WTC11 (cell line): ENCODE measurements around the gene GPR137B. TPM values are rescaled to one million over a fixed set of nuclear protein-coding genes. Genes with fewer than 3 reads are reported as not detected.

ENCODE experiments used
- ATAC-seq: fragments of 200-7000 bp; cut with Tn5 transposase; 2 replicates; pipeline ENCODE4 v1.10.0; 2021; ENCODE audit warnings: mild to moderate bottlenecking, moderate library complexity
- CTCF ChIA-PET: fragments of 300-600 bp; sonication (Branson Sonifier 250); formaldehyde crosslinking; loops from one replicate; lab custom pipeline; 2021; ENCODE audit warnings: antibody characterized with exemption; lab: Charles Lee
- POLR2A ChIA-PET: fragments of 350-600 bp; sonication (Branson Sonifier 250); formaldehyde crosslinking; loops from one replicate; lab custom pipeline; 2021; ENCODE audit warnings: antibody characterized with exemption; lab: Charles Lee
- DNase-seq: peaks from one replicate; pipeline ENCODE4 v3.0.0; 2021; ENCODE audit warnings: low spot score
- H3K27ac Mint-ChIP-seq: 2 replicates; pipeline ENCODE4 v1.8.0; 2021; ENCODE audit warnings: mixed read lengths
- H3K27me3 Mint-ChIP-seq: 2 replicates; pipeline ENCODE4 v1.8.0; 2021; ENCODE audit warnings: low read depth, mild to moderate bottlenecking, moderate library complexity, mixed read lengths
- H3K36me3 Mint-ChIP-seq: 2 replicates; pipeline ENCODE4 v1.8.0; 2021; ENCODE audit warnings: mixed read lengths
- H3K4me1 Mint-ChIP-seq: 2 replicates; pipeline ENCODE4 v1.8.0; 2022; ENCODE audit warnings: mixed read lengths
- H3K4me3 Mint-ChIP-seq: 2 replicates; pipeline ENCODE4 v1.8.0; 2021; ENCODE audit warnings: mild to moderate bottlenecking, moderate library complexity, mixed read lengths
- H3K9me3 Mint-ChIP-seq: 2 replicates; pipeline ENCODE4 v1.8.0; 2021; ENCODE audit warnings: mixed read lengths
- AFF4 ChIP-seq: sonication (generic); formaldehyde crosslinking; IDR thresholded peaks from 2 replicates; pipeline ENCODE4 v1.8.1; 2023; ENCODE audit warnings: mild to moderate bottlenecking, missing genetic modification reagents, borderline replicate concordance
- AR ChIP-seq: fragments of 250-450 bp; sonication (Bioruptor Pico); IDR thresholded peaks from 2 replicates; pipeline ENCODE4 v1.9.0; 2021; ENCODE audit warnings: mild to moderate bottlenecking
- FOXP4 ChIP-seq: sonication (generic); formaldehyde crosslinking; IDR thresholded peaks from 2 replicates; pipeline ENCODE4 v1.8.0; 2022; ENCODE audit warnings: mild to moderate bottlenecking, missing genetic modification reagents
- GTF2I ChIP-seq: fragments of 250-450 bp; sonication (Bioruptor Pico); conservative IDR thresholded peaks from 2 replicates; pipeline ENCODE4 v1.4.0; 2021; ENCODE audit warnings: mild to moderate bottlenecking
- NFYB ChIP-seq: sonication (generic); formaldehyde crosslinking; conservative IDR thresholded peaks from 2 replicates; pipeline ENCODE4 v1.8.0; 2022; ENCODE audit warnings: low read depth, missing genetic modification reagents
- NR1H2 ChIP-seq: sonication (generic); formaldehyde crosslinking; IDR thresholded peaks from 2 replicates; pipeline ENCODE4 v1.9.0; 2021; ENCODE audit warnings: mild to moderate bottlenecking, moderate library complexity, missing genetic modification reagents
- ZNF219 ChIP-seq: sonication (generic); formaldehyde crosslinking; IDR thresholded peaks from 2 replicates; pipeline ENCODE4 v1.8.0; 2023; ENCODE audit warnings: missing genetic modification reagents, mild to moderate bottlenecking, borderline replicate concordance
- total RNA-seq: library from RNA; stranded (reverse); gene quantifications from 3 replicates; pipeline ENCODE4 v1.2.3, GENCODE V29; 2021
- TF ChIP-seq, protein P1 (sequence below): fragments of 250-450 bp; sonication (Bioruptor Pico); IDR thresholded peaks from 2 replicates; pipeline ENCODE4 v2.1.2; 2022; ENCODE audit warnings: mild to moderate bottlenecking, moderate library complexity
- TF ChIP-seq, protein P2 (sequence below): fragments of 200-600 bp; IDR thresholded peaks from 2 replicates; pipeline ENCODE4 v1.8.0; 2022; ENCODE audit warnings: antibody characterized with exemption
- TF ChIP-seq, protein P3 (sequence below): sonication (generic); formaldehyde crosslinking; IDR thresholded peaks from 2 replicates; pipeline ENCODE4 v1.8.0; 2023; ENCODE audit warnings: missing genetic modification reagents
- TF ChIP-seq, protein P4 (sequence below): fragments of 250-450 bp; sonication (Bioruptor Pico); IDR thresholded peaks from 2 replicates; pipeline ENCODE4 v1.8.0; 2021; ENCODE audit warnings: mild to moderate bottlenecking

GPR137B gene
- total RNA-seq, 1 experiment from 2014 or later: 6.3 TPM

DNA sequence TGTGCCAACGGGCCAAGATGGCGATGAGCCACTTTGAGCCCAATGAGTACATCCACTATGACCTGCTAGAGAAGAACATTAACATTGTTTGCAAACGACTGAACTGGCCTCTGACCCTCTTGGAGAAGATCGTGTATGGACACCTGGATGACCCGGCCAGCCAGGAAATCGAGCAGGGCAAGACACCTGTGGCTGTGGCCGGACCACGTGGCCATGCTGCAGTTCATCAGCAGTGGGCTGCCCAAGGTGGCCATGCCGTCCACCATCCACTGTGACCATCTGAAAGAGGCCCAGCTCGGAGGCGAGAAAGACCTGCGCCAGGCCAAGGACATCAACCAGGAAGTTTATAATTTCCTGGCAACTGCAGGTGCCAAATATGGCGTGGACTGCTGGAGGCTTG lies 32.2 kb upstream of the GPR137B start (continued):
- TF ChIP-seq AFF4 (CRISPR knock-in tag) (no peak), ZNF219 (CRISPR knock-in tag) (no peak)
- TF ChIP-seq, protein P1, sequence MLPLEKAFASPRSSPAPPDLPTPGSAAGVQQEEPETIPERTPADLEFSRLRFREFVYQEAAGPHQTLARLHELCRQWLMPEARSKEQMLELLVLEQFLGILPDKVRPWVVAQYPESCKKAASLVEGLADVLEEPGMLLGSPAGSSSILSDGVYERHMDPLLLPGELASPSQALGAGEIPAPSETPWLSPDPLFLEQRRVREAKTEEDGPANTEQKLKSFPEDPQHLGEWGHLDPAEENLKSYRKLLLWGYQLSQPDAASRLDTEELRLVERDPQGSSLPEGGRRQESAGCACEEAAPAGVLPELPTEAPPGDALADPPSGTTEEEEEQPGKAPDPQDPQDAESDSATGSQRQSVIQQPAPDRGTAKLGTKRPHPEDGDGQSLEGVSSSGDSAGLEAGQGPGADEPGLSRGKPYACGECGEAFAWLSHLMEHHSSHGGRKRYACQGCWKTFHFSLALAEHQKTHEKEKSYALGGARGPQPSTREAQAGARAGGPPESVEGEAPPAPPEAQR (CRISPR knock-in tag): no peak
- TF ChIP-seq, protein P2, sequence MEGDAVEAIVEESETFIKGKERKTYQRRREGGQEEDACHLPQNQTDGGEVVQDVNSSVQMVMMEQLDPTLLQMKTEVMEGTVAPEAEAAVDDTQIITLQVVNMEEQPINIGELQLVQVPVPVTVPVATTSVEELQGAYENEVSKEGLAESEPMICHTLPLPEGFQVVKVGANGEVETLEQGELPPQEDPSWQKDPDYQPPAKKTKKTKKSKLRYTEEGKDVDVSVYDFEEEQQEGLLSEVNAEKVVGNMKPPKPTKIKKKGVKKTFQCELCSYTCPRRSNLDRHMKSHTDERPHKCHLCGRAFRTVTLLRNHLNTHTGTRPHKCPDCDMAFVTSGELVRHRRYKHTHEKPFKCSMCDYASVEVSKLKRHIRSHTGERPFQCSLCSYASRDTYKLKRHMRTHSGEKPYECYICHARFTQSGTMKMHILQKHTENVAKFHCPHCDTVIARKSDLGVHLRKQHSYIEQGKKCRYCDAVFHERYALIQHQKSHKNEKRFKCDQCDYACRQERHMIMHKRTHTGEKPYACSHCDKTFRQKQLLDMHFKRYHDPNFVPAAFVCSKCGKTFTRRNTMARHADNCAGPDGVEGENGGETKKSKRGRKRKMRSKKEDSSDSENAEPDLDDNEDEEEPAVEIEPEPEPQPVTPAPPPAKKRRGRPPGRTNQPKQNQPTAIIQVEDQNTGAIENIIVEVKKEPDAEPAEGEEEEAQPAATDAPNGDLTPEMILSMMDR: no peak
- TF ChIP-seq, protein P3, sequence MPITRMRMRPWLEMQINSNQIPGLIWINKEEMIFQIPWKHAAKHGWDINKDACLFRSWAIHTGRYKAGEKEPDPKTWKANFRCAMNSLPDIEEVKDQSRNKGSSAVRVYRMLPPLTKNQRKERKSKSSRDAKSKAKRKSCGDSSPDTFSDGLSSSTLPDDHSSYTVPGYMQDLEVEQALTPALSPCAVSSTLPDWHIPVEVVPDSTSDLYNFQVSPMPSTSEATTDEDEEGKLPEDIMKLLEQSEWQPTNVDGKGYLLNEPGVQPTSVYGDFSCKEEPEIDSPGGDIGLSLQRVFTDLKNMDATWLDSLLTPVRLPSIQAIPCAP (CRISPR knock-in tag): no peak

DNA sequence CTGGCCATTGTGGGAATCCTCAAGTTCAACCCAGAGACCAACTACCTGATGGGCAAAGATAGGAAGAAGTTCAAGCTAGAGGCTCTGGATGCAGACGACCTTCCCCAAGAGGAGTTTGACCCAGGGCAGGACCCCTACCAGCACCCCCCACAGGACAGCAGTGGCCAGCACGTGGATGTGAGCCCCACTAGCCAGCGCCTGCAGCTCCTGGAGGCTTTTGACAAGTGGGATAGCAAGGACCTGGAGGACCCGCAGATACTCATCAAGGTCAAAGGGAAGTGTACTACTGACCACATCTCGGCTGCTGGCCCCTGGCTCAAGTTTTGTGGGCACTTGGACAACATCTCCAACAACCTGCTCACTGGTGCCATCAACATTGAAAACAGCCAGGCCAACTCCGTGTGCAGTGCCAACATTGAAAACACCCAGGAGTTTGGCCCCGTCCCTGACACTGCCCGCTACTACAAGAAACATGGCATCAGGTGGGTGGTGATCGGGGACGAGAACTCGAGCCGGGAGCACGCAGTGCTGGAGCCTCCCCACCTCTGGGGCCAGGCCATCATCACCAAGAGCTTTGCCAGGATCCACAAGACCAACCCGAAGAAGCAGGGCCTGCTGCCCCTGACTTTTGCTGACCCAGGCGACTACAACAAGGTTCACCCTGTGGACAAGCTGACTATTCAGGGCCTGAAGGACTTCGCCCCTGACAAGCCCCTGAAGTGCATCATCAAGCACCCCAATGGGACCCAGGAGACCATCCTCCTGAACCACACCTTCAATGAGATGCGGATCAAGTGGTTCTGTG lies 30.6 kb upstream of the GPR137B start:
- no peak overlapping the region for H3K4me3 Mint-ChIP-seq
- no peaks in the 10 kb centered on the region for H3K36me3 Mint-ChIP-seq
- ATAC-seq: no peak
- no peak for DNase-seq
- H3K27ac Mint-ChIP-seq: no peak overlapping the region
- no peak for TF ChIP-seq NFYB (CRISPR knock-in tag)
- no peaks in the 10 kb centered on the region for H3K27me3 Mint-ChIP-seq
- no peaks in the 10 kb centered on the region for H3K4me1 Mint-ChIP-seq
- POLR2A ChIA-PET: interaction anchor here (0.6 kb wide), 1 partner anchor 279 kb away, joined by 3 read pairs; no protein-coding TSS in a partner anchor
- CTCF ChIA-PET: interaction anchor here (0.7 to 0.9 kb wide), 2 partner anchors 177 to 340 kb away, joined by 3 to 4 read pairs; no protein-coding TSS in a partner anchor
- no peaks in the 10 kb centered on the region for H3K9me3 Mint-ChIP-seq

DNA sequence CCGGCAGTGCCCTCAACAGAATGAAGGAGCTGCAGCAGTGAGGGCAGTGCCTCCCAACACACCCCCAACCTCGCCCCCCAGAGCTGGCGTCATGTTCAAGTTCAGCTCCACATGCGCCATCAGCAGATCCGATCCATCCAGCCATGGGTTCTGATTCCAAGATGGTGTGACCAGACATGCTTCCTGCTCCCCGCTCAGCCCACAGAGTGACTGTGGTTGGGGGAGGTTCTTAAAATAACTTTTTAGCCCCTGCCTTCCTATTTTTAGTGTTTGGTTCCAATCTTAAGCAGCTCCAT lies 30.1 kb upstream of the GPR137B start:
- ChIA-PET POLR2A (interaction anchor here (0.6 kb wide), 1 partner anchor 278 kb away, joined by 3 read pairs; no protein-coding TSS in a partner anchor), CTCF (interaction anchor here (0.7 to 0.9 kb wide), 2 partner anchors 178 to 339 kb away, joined by 3 to 4 read pairs; no protein-coding TSS in a partner anchor)
- H3K27me3 Mint-ChIP-seq: no peaks in the 10 kb centered on the region
- no peaks in the 10 kb centered on the region for H3K4me1 Mint-ChIP-seq
- no peaks in the 10 kb centered on the region for H3K36me3 Mint-ChIP-seq
- H3K9me3 Mint-ChIP-seq: no peaks in the 10 kb centered on the region
- ATAC-seq (no peak), DNase-seq (no peak)
- no peak overlapping the region for H3K27ac Mint-ChIP-seq
- H3K4me3 Mint-ChIP-seq: no peak overlapping the region
- TF ChIP-seq FOXP4 (CRISPR knock-in tag) (no peak), NFYB (CRISPR knock-in tag) (no peak), AR (CRISPR knock-in tag) (no peak), GTF2I (CRISPR knock-in tag) (no peak), NR1H2 (CRISPR knock-in tag) (no peak)
- TF ChIP-seq, protein P4, sequence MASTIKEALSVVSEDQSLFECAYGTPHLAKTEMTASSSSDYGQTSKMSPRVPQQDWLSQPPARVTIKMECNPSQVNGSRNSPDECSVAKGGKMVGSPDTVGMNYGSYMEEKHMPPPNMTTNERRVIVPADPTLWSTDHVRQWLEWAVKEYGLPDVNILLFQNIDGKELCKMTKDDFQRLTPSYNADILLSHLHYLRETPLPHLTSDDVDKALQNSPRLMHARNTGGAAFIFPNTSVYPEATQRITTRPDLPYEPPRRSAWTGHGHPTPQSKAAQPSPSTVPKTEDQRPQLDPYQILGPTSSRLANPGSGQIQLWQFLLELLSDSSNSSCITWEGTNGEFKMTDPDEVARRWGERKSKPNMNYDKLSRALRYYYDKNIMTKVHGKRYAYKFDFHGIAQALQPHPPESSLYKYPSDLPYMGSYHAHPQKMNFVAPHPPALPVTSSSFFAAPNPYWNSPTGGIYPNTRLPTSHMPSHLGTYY (CRISPR knock-in tag): no peak
